ENCODE measurements around the gene LACTBL1.

DNA sequence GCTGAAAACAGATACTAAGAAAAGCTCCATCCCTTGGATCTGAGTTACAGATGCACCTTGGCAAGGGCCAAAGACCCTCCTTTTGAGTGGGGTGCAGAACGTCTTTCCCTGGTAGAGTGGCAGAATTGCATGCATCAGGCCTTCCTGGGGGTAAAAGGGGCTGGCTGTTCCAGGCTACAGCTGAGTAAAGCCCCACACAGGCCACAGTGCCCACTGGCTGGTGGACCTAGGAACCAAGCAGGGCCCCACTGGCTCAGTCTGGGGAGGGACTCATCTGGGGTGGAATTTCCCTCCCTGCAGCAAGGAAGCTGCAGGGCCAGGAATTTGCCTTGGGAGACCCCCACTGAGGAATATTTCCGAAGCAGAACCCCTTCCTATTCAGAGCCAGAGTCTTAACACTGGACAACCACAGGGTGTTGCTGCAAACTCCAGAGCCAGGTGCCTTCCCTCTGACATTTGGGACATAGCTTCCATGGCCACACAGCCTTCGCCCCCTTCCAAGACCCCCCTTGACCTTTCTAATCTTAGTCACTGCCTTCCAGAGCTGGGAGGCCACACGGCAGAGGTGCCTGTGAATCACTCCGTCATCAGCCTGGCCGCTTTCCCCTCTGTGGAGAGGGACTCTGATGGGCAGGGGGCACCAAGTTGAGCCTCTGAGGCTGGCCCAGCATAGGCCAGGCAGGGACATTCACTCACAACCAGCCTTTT is 52.5 kb downstream of the LACTBL1 start:
- TF ChIP-seq, protein P1, sequence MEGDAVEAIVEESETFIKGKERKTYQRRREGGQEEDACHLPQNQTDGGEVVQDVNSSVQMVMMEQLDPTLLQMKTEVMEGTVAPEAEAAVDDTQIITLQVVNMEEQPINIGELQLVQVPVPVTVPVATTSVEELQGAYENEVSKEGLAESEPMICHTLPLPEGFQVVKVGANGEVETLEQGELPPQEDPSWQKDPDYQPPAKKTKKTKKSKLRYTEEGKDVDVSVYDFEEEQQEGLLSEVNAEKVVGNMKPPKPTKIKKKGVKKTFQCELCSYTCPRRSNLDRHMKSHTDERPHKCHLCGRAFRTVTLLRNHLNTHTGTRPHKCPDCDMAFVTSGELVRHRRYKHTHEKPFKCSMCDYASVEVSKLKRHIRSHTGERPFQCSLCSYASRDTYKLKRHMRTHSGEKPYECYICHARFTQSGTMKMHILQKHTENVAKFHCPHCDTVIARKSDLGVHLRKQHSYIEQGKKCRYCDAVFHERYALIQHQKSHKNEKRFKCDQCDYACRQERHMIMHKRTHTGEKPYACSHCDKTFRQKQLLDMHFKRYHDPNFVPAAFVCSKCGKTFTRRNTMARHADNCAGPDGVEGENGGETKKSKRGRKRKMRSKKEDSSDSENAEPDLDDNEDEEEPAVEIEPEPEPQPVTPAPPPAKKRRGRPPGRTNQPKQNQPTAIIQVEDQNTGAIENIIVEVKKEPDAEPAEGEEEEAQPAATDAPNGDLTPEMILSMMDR (IDR thresholded peaks at IDR 0.05; ENCODE audit: low read length), result no peak
- TF ChIP-seq EZH2 (optimal IDR thresholded peaks at IDR 0.05; ENCODE audit: low read depth, low read length), result no peak

Measured in MM.1S (cell line).